Epidermal melanocyte (primary cell): ENCODE measurements around the gene NPLOC4.

Experiments
- DNase-seq: peaks from one replicate; pipeline ENCODE4 v3.0.0; 2011; ENCODE audit warnings: low spot score; ENCODE audit not compliant: insufficient read length

The NPLOC4 gene

DNA sequence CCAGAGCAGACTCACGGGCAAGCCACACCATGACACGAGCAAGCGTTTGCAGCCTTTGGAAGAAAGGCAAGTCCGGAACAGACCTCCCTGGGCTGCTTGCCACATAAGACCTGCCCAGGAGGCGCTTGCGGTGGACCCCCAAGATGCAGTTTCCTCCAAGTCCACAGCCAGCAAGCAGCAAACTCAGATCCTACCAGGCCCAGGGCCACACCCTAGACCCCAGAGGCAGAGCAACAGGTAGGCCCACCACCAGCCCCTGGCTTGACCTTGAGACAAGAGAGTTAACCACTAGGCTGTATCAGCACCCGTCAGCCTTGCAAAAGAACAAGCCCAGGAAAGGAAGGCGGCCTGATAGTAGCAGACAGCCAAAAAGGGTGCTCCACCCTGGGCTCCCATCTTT lies 87.1 kb downstream of the NPLOC4 start:
- no peak for DNase-seq

DNA sequence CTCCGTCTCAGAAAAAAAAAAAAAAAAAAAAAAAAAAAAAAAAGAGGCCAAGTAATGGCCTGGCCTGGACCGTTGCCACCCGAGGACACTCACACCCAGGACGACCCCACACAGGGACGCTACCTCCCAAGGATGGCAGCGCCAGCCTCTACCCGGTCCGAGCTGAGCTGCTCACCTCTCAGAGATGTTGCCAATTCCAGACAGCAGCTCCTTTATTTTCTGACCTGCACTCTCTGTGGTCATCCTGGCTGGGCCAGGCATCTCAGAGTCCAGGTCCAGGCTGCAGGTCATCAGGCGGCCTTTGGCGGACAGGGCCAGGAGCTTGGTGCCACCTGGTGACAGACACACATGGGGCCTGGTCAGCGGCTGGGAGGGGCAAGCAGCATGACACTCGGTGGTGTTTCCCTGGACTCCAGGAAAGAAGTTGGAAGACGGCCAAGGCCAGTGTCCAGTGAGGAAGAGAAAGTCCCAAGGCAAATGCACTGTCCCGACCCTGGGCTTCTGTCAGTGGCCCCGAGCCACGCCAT lies 87.8 kb downstream of the NPLOC4 start:
- no peak for DNase-seq

DNA sequence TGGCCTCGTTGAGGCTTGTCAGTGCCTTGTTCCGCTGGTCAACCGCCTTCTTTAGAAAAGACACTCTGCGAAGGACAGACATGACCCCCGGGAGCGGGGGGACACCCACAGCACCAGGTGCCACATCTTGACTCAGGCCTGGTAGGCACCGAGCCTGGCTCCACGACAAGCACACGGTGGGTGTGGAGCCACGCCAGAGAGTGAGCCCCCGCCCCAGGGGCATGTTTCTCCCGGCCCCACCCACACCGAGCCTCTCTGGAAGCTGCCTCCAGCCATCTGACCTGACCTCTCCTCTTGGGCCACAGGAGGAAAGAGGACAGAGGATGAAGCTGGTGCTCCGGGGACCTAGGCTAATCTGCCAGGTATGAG lies 89.3 kb downstream of the NPLOC4 start:
- no peak for DNase-seq

DNA sequence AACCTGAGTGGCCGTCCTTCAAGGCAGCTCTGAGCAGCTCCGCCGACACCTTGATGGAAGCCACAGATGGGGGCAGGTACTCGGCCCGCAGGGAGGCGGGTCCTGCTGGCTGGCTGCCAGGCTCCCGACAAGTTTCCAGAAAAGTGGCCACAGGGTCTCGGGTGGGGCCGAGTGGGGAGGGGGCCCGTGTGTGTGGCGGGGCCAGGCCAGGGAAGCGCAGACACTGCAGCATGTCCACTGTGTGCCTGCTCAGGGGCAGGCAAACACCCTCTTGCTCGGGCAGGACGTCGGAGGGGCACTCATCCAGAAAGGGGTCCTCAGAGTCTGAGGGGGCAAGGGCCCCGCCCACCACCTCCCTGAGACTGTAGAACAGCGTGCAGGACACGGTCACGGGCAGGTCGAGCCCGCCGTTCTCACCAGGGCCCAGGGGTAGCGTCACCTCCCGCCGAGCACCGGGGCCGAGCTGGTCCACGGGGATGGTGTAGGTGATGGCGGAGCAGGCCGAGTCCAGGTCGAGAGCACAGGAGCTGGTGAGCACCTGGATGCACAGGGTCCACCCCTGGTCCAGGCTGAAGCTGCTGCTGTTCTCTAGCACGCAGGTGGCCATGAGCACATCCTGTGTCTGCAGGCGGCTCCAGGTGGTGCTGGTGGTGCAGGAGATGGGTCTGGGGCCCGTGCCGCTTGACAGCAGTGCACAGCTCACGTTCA lies 89.9 kb downstream of the NPLOC4 start:
- DNase-seq: no peak

DNA sequence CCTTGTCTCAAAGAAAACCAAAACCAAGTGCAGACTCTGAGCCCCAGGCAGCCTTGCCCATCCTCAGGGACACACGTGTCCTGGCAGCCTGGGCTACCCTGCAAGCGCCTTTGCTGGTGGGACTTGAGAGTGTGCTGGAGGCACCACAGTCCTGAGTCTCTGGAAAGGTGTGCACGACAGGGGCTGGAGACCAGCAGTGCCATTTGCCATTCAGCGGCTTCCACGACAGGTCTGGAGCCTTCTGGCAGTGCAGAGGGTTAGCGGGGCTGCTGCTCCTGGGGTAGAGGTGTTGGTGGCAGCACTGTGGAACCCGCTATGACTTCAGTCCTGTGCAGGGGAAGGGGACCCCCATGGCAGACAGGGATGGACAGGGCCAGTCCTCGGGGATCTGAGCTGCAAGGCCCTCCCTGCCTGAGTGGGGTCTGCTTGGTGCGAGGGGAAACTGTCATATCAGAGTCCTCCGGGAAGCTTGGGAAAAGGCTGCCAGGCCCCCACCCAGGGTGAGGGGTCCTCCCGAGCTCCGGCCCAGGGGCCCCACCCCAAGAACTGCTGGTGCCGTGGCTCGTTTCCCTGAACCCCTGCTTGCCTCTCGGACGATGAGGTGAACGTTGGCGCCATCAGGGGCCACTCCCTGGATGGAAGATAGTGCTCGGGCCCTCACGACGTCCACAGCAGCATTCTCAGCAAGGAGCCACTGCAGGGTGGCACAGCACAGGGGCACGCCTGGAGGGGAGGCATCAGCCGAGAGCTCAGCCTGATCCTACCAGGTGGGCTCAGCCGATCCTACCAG lies 91.6 kb downstream of the NPLOC4 start:
- no peak for DNase-seq

DNA sequence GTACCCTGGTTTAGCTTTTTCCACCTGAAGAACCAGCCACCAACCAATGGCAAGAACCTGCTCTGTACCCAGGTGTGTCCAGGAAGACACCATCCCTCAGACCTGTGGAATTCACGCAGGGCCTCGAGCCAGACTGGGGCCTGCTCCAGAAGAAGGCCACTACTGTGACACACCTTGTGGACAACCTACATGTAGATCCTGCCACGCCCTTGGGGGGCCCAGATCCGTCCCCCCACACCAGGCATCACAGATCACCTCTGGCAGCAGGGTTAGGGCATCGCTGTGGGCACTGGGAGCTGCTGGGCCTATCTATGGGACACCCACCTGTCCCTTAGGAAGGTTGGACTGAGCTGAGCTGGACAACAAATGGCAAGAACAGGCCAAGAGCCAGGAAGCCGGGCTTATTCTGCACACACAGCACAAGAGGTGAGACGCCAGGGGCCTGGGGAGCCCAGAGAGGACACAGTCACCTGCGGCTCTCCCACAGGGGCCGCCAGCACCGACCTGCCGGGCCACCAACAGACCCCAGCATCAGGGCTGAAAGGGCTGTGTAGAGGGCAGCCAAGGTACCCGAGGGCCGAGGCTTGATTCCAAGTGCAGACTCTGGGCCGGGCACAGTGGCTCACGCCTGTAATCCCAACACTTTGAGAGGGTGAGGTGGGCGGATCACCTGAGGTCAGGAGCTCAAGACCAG lies 92.5 kb downstream of the NPLOC4 start:
- DNase-seq: no peak

DNA sequence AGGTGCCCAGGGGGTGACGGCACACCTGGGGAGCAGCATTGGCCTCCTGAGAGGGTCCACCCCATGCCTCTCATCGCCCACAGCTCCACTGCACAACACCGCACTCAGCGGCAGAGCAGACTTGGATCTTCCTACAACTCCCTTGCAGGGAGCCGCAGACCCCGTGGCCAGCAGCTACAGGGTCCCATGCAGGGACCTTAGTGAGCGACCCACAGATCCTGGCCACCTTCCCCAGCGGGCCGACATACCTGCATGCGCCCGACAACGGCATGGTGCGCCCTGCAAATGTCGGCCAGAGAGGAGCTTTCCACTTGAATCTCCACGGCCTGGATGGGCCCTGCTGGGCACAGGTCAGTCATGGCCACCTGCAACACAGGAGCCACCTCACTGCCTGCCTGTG lies 93.2 kb downstream of the NPLOC4 start:
- DNase-seq: no peak

DNA sequence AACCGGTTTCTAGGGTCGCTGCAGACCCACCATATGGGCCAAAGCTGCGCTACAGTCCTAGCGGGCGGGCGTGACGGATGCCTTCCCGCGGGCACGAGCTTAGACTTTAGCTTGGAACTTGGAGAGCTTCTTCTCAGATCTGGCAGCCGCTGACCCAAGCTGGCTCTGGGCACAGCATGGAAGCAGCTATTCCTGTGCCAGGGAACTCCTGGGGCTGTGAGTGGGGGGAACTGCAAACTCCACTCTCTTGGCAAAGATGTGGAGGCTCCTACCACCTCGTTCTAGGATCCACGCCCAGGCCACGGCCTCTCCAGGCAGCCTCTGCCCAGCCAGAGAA lies 93.6 kb downstream of the NPLOC4 start:
- DNase-seq: no peak

DNA sequence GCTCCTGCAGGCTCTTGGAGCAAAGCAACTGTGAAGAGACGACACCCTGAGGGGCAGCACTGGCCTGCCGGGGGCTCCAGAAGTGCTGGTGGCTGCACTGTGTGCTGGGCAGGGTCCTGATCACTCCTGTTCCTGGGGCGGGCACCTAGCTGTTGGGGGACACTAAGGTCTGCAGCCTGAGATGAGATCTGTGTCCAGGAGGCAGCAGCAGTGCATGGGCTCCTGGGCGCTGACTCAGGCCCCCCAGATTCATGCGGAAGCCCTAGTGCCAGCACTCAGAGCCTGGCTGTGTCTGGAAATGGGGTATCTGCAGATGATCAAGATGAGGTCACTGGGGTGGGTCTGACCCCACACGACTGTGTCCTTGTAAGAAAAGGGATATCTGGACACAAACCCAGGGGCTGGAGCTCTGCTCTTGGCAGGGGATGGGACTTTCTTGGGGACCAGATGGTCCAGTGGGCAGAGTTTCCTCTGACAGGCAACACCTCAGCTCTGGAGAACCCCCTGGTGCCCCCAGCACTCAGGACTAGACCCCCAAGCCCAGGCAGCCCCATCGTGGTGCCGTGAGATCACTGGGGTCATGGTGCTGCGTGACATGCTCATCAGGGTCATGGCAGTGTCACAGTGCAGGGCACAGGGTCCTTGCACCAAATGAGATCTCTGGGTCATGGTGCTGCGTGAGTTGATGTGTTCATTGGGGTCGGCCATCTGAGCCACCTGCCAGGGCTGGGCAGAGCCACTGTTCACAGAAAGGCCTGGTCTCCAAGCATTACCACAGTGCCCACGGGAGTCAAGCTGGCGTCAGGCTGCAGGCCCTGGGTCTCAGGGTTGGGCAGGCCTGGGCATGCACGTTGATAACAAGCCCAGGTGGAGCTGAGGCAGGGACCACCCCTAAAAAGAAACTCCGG lies 94.2 kb downstream of the NPLOC4 start:
- DNase-seq: no peak

DNA sequence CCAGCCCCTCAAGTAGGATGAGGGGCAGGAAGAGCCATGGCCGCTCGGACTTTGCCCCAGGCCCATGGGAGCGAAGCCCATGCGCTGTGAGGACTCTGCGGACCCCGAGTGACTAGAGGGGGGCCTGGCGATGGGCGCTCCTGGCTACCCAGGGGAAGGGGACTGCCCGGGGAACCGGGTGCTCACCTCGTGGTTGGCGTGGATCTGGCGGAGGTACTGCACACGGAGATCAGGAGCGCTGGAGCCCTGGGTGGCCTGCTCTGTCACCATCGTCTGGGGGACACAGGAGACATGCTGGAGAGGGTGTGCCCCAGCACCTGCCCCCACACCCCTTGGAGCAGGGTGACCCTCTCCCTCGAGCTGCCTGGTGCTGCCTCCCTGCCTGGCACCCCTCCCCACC lies 95.8 kb downstream of the NPLOC4 start:
- DNase-seq: no peak

DNA sequence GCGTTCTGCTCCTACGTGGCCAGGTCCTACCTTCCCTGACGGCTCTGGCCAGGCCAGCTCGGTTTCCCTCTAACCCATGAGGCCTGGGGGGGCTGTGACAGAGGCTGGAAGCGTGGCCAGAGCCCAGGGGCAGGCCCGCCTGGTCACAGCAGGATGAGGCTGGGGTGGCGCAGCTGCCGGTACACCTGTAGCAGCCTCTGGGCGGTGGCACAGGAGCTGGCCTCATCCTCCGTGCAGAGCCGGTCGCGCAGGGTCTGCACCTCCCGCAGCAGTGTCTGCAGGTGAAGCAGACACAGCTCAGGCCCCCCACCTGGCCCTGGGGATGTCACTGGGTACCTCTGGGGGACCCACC lies 96.3 kb downstream of the NPLOC4 start:
- no peak for DNase-seq

DNA sequence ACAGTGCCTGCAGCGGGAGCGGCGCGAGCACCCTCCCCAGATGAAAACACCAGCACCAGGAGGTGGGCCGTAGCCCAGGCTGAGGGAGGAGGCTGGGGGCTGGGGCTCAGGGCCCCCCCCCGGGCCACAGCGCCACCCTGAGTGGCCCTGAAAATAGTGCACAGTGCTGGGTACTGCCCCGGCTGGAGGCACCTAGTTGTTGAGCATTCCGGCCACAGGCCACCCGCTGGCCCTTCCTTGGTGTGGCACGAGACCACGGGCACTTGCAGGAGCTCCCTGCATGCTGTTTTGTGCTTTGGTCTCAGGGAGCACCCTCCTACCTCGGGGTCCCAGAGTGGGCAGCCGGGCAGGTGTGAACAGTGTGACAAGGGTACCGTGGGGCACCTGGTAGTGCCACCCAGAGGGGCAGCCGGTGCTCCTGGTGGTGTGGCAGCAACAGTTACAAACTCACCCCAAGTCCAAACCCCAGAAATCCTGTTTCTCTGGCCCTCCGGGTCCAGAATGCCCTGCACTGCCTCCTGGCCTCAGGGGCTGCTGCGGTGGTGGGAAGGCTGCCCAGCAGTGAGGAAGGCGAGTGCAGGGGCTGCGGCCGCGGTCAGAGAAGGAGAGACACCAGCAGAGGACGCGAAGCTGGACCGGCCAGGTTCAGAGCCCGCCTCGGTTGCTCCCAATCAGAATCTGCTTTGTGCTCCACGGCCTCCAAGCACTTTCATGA lies 96.8 kb downstream of the NPLOC4 start:
- DNase-seq: no peak

DNA sequence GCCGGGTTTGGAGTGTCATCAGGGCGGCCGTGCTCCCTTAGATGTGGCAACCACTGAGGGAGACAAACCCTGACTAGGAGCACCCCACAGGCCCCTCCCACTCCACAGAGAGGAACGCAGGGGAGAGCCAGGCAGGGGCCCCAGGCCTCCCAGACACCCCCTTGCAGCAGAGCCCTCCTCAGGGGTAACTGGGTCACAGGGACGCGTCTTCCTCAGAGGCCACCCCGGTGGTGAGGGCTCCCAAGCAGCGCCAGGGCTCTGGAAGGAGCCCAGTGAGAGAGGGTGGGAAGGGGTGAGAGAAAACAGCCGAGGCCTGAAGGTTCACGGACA lies 97.4 kb downstream of the NPLOC4 start:
- DNase-seq: no peak

DNA sequence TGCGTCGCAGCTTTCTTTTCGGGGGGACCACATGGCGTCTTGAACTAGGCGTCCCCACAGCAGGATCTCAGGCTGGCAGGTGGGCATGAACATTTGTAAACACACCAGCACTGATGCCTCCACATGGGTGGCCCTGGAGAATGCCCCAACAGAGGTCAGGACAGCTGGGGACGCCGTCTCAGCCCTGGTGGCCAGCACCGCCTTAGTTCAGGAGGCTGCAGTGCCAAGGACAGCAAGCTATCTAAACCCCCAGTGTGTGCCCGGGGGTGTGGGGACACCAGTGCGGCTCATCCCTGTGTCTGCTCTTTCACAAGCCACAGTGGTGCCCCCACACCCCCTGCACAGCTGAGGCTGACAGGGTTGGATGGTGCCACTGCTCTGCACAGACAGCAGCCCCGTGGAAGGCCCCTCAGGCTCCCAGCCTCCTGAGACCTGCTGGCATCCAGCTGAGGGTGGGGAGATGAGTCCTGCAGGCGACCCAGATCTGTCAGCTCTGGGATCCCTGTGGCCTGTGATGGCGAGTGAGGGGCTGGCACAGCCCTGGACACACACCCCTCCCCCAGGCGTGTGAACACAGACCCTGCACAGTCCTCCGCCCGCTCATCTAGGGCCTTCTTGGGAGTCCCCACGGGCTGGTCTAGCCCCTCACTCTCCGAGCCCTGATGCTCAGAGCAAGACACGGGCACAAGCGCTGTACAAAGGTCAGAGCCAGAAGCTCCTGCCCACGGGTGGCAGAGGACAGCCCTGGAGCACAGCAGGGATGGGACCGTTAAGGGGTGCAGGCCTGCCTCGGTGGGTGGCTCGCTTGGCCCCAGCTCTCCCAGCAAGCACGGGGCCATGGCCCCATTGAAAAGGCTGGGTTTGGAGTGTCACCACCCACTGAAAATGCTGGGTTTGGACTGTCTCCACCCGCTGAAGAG lies 98.0 kb downstream of the NPLOC4 start:
- no peak for DNase-seq

DNA sequence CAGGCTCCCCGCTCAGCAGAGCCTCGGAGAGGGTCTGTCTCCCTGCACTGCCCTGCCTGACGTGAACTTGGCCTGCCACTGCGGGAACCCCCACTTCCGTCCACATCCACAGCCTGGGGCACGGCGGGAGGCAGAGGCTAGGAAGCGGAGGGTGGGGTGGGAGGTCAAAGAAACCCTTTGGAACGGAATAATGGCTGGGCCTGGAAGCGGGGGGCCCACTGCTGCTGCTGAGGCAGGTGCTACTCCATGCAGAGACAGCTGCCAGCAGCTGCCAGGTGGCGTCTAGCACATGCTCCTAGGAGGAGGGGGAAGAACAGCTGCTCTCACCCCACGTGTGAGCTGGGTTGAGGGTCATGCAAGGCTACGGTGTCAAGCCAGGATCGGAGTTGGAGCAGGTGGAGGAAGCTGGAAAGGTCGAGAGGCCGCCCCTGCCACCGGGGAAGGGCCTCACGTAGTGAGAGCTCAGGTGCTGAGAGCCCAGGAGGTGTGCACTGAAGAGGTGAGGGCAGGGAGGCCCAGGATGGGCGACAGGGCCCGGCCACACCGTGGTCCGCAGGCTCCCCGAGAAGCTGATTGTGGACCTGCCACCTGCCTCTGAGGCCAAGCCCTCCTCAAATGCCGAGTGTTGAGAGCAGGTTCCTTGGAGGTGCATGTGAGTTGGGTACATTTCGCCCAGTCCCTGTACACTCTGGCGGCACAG lies 98.9 kb downstream of the NPLOC4 start:
- DNase-seq: no peak

DNA sequence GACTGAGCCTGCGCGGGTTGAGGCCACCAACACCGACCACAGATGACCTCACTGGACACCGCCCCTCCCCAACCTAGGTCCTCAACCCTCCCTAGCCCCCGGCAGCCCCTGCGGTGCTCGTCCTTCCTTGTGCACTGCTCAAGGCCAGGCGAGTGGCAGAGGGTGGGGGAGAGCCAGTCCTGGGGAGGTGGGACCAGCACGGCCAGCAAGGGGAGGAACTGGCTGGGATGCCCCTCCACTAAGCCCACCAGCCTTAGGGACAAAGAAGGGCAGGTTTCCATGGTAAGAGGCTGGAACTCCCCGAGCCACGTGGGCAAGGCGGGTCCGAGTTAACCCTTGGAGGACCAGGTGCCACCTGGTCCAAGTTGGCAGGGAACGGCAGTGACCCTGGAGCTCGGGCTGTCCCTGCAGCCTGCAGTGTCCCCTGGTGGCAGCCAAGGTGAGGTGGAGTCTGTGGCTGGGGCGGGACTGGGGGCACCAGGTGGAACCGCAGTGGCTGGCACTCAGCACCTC lies 99.5 kb downstream of the NPLOC4 start:
- no peak for DNase-seq

DNA sequence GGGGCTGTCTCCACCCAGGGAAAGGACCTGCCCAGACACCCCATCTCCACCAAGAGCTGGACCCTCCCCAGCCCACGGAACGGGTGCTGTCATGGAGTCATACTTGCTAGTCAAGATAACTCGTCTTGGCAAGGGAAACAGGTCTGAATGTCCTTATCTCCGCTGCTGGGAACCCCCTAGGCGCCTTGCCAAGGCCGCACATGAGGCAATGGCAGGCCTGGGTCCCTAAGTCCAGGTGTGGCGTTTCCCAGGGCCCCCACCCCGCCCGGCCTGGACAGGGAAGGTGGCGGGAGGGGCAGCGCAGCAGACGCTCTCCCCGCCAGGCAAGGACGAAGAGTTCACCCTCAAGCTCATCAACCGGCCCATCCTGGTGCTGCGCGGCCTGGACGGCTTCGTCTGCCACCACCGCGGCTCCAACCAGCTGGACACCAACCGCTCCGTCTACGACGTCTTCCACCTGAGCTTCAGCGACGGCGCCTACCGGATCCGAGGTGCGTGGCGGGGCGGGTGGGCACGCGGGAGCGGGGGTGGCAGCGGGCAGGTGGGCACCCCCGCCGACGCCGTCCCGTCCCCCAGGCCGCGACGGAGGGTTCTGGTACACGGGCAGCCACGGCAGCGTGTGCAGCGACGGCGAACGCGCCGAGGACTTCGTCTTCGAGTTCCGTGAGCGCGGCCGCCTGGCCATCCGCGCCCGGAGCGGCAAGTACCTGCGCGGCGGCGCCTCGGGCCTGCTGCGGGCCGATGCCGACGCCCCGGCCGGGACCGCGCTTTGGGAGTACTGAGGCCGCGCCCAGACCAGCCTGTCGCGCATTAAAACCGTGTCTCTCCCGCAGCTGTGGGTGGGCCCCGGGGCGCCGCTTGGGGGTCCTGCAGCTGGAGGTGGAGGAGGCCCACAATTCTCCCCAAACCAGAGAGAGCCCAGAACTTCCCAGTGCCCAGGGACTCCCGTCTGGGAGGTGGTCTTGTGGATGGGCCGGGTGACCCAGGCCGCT lies 100.3 kb downstream of the NPLOC4 start:
- DNase-seq: no peak
